SH-SY5Y (cell line): Measurements from ENCODE around the gene SUCLG2.

Experiments used
- GATA2 ChIP-seq: IDR thresholded peaks from 2 replicates; pipeline ENCODE4 v1.6.1; 2011; ENCODE audit warnings: mild to moderate bottlenecking, low read depth, low read length
- GATA3 ChIP-seq: IDR thresholded peaks from 2 replicates; pipeline ENCODE4 v1.6.1; 2011; ENCODE audit warnings: low read depth, mild to moderate bottlenecking, low read length, moderate library complexity

Gene SUCLG2

GRCh38 chr3:67490658-67491057 is 163.8 kb downstream of the SUCLG2 start:
- TF ChIP-seq GATA3 = no peak

- TF ChIP-seq GATA3 (no peak), GATA2 (no peak)
These were observed 164.6 kb downstream of the SUCLG2 start for GRCh38 chr3:67489816-67490215.

GRCh38 chr3:67487564-67488114 is 166.8 kb downstream of the SUCLG2 start:
- TF ChIP-seq GATA2 (no peak), GATA3 (no peak)

- TF ChIP-seq GATA3 (no peak), GATA2 (no peak)
These were observed 167.5 kb downstream of the SUCLG2 start for GRCh38 chr3:67486883-67487282.

- TF ChIP-seq GATA2 = no peak
- TF ChIP-seq GATA3 = no peak
These were observed 170.3 kb downstream of the SUCLG2 start for GRCh38 chr3:67484085-67484484.

- TF ChIP-seq GATA3 = no peak
- no peak for TF ChIP-seq GATA2
These were observed 173.3 kb downstream of the SUCLG2 start for GRCh38 chr3:67481126-67481525.

GRCh38 chr3:67478423-67478822 is 176.0 kb downstream of the SUCLG2 start:
- TF ChIP-seq GATA3 (no peak), GATA2 (no peak)

- no peak for TF ChIP-seq GATA2
- TF ChIP-seq GATA3 = no peak
These were observed 180.1 kb downstream of the SUCLG2 start for GRCh38 chr3:67474311-67474710.

- no peak for TF ChIP-seq GATA3
- no peak for TF ChIP-seq GATA2
These were observed 181.7 kb downstream of the SUCLG2 start for GRCh38 chr3:67472674-67473201.

- TF ChIP-seq GATA2 (no peak), GATA3 (no peak)
These were observed 184.2 kb downstream of the SUCLG2 start for GRCh38 chr3:67470207-67470606.

GRCh38 chr3:67468511-67468910 is 185.9 kb downstream of the SUCLG2 start:
- no peak for TF ChIP-seq GATA2
- TF ChIP-seq GATA3 = no peak

- no peak for TF ChIP-seq GATA2
- TF ChIP-seq GATA3 = no peak
These were observed 190.8 kb downstream of the SUCLG2 start for GRCh38 chr3:67463656-67464055.

GRCh38 chr3:67462187-67462586 is 192.2 kb downstream of the SUCLG2 start:
- TF ChIP-seq GATA2 = no peak
- TF ChIP-seq GATA3 = no peak

- TF ChIP-seq GATA3 (no peak), GATA2 (no peak)
These were observed 192.7 kb downstream of the SUCLG2 start for GRCh38 chr3:67461667-67462142.

GRCh38 chr3:67460841-67461510 is 193.4 kb downstream of the SUCLG2 start:
- TF ChIP-seq GATA3 (no peak), GATA2 (no peak)

GRCh38 chr3:67459796-67460195 is 194.6 kb downstream of the SUCLG2 start:
- TF ChIP-seq GATA3 (no peak), GATA2 (no peak)
